CD4-positive, alpha-beta T cell treated with Interleukin-12 subunit alpha and Interleukin-12 subunit beta, for 1 hour (primary cell): ENCODE data around the gene EDA2R.

Source experiments
- DNase-seq: peaks from one replicate; pipeline ENCODE4 v3.0.0-alpha.2; 2020

The EDA2R gene

GRCh38 chrX:66638591-66639500, at the start of gene EDA2R:
TSS of gene EDA2R (minus strand) at chrX:66639078. CDS start at chrX:66616020, 23,058 bp downstream.
- DNase-seq = peak; percentile 34

GRCh38 chrX:66684196-66684595, 45.3 kb upstream of the EDA2R start:
- DNase-seq = no peak

GRCh38 chrX:66680451-66680850, 41.6 kb upstream of the EDA2R start:
- DNase-seq = no peak

GRCh38 chrX:66677430-66677829, 38.6 kb upstream of the EDA2R start:
- DNase-seq = no peak

- no peak for DNase-seq
These were observed 38.1 kb upstream of the EDA2R start for GRCh38 chrX:66676990-66677389.

GRCh38 chrX:66676413-66676812, 37.5 kb upstream of the EDA2R start:
- no peak for DNase-seq

GRCh38 chrX:66675541-66675940, 36.7 kb upstream of the EDA2R start:
- DNase-seq = no peak

GRCh38 chrX:66674506-66674905, 35.6 kb upstream of the EDA2R start:
- no peak for DNase-seq

GRCh38 chrX:66672106-66672505, 33.2 kb upstream of the EDA2R start:
- no peak for DNase-seq

GRCh38 chrX:66654411-66654810, 15.5 kb upstream of the EDA2R start:
- no peak for DNase-seq

GRCh38 chrX:66635360-66635759, 3.5 kb downstream of the EDA2R start:
- no peak for DNase-seq

- DNase-seq = no peak
These were observed 4.6 kb downstream of the EDA2R start for GRCh38 chrX:66634272-66634671.

- no peak for DNase-seq
These were observed 5.3 kb downstream of the EDA2R start for GRCh38 chrX:66633541-66633940.

- DNase-seq = no peak
These were observed 5.9 kb downstream of the EDA2R start for GRCh38 chrX:66632981-66633380.

- no peak for DNase-seq
These were observed 6.4 kb downstream of the EDA2R start for GRCh38 chrX:66632473-66632872.

- DNase-seq = no peak
These were observed 13.4 kb downstream of the EDA2R start for GRCh38 chrX:66625525-66625924.

GRCh38 chrX:66622209-66622608, 16.7 kb downstream of the EDA2R start:
- DNase-seq = no peak

- no peak for DNase-seq
These were observed 21.9 kb downstream of the EDA2R start for GRCh38 chrX:66616944-66617343.

- no peak for DNase-seq
These were observed 36.4 kb downstream of the EDA2R start for GRCh38 chrX:66602381-66602938.

- no peak for DNase-seq
These were observed 37.4 kb downstream of the EDA2R start for GRCh38 chrX:66601522-66601921.

- no peak for DNase-seq
These were observed 59.7 kb downstream of the EDA2R start for GRCh38 chrX:66579219-66579618.

GRCh38 chrX:66553973-66554372, 84.9 kb downstream of the EDA2R start:
- DNase-seq = no peak

GRCh38 chrX:66547847-66548369, 91.0 kb downstream of the EDA2R start:
- no peak for DNase-seq
